HG03520 (cell line): Measurements from ENCODE around the gene MYO5A.
"Not testable (repeated sequence)": the region's sequence is repeated elsewhere in the genome, so short reads cannot be mapped to it uniquely, and the experiment has no call there.

Experiments
- ATAC-seq: cut with Tn5 transposase; IDR thresholded peaks from one replicate; pipeline ENCODE4 v1.9.1; 2021; ENCODE audit warnings: mild to moderate bottlenecking, moderate library complexity; ENCODE audit not compliant: unreplicated experiment

The MYO5A gene

GRCh38 chr15:52295421-52296001 is 233.2 kb downstream of the MYO5A start, which contains the start of gene MYO5C:
MYO5C (minus strand) TSS chr15:52295804; CDS start chr15:52295636, 168 bp downstream.
- no peak for ATAC-seq

GRCh38 chr15:52294881-52295420 is 233.7 kb downstream of the MYO5A start:
- no peak for ATAC-seq

GRCh38 chr15:52292780-52293392 is 235.8 kb downstream of the MYO5A start:
- no peak for ATAC-seq

GRCh38 chr15:52291204-52291603 is 237.5 kb downstream of the MYO5A start:
- no peak for ATAC-seq

- no peak for ATAC-seq
These were observed 237.9 kb downstream of the MYO5A start for GRCh38 chr15:52290800-52291199.

GRCh38 chr15:52290329-52290728 is 238.4 kb downstream of the MYO5A start:
- ATAC-seq: no peak

GRCh38 chr15:52289629-52290081 is 239.0 kb downstream of the MYO5A start:
- no peak for ATAC-seq

- ATAC-seq: no peak
These were observed 239.7 kb downstream of the MYO5A start for GRCh38 chr15:52288986-52289385.

- ATAC-seq: no peak
These were observed 240.4 kb downstream of the MYO5A start for GRCh38 chr15:52288051-52288942.

- ATAC-seq: no peak
These were observed 241.6 kb downstream of the MYO5A start for GRCh38 chr15:52287114-52287513.

- ATAC-seq: not testable (repeated sequence)
These were observed 242.7 kb downstream of the MYO5A start for GRCh38 chr15:52285941-52286340.

GRCh38 chr15:52284164-52284563 is 244.5 kb downstream of the MYO5A start:
- no peak for ATAC-seq

- ATAC-seq: no peak
These were observed 245.4 kb downstream of the MYO5A start for GRCh38 chr15:52283281-52283680.

- no peak for ATAC-seq
These were observed 246.3 kb downstream of the MYO5A start for GRCh38 chr15:52282418-52282817.

- ATAC-seq: no peak
These were observed 247.3 kb downstream of the MYO5A start for GRCh38 chr15:52281085-52282035.

- ATAC-seq: no peak
These were observed 248.2 kb downstream of the MYO5A start for GRCh38 chr15:52280326-52281084.

GRCh38 chr15:52278636-52279367 is 249.9 kb downstream of the MYO5A start:
- ATAC-seq: no peak

GRCh38 chr15:52278135-52278534 is 250.5 kb downstream of the MYO5A start:
- no peak for ATAC-seq

GRCh38 chr15:52277575-52277974 is 251.1 kb downstream of the MYO5A start:
- ATAC-seq: no peak
